Measurements from ENCODE around the gene ADGRL3.

The ADGRL3 gene

DNA sequence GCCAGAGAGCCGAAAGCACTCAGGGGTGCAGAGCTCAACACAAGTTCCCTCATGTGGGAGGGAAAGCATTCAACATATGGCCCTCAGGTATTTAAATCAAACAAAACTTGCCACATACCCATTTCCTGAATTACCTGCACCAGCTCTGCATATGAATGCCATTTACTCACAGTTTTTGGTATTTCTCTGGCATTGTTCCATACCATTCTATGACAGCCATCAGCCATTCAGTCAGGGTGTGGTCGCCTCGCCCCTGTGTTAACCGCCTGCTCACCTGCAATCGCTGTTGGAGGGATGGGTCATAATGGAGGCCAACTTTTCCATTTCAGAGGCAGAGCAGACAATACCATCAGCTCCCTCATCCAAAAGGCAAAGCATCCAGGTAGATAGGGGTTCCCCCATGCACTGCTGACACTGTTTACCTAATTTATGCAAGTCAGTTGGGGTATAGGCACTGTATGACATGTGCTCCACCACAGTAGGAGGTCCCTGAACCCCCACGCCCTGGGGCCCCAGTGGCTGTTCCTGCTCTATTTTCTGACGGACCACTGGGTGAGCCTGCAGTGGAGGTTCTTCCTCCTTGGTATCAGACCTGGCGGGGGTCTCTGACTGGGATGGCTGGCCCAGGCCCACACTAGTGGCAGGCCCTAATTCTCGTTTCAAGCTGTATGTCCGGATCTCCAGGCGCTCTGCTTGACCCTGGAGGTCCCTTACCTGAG lies 227.1 kb downstream of the ADGRL3 start:
- in situ Hi-C loops (cut with MboI; ENCODE audit: low pct_unique_long_range_greater_than_20kb, low sequenced_read_pairs, unreplicated experiment): no loop called here
- no peak for DNase-seq (ENCODE audit: low spot score)
- TF ChIP-seq, protein P1, sequence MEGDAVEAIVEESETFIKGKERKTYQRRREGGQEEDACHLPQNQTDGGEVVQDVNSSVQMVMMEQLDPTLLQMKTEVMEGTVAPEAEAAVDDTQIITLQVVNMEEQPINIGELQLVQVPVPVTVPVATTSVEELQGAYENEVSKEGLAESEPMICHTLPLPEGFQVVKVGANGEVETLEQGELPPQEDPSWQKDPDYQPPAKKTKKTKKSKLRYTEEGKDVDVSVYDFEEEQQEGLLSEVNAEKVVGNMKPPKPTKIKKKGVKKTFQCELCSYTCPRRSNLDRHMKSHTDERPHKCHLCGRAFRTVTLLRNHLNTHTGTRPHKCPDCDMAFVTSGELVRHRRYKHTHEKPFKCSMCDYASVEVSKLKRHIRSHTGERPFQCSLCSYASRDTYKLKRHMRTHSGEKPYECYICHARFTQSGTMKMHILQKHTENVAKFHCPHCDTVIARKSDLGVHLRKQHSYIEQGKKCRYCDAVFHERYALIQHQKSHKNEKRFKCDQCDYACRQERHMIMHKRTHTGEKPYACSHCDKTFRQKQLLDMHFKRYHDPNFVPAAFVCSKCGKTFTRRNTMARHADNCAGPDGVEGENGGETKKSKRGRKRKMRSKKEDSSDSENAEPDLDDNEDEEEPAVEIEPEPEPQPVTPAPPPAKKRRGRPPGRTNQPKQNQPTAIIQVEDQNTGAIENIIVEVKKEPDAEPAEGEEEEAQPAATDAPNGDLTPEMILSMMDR (IDR thresholded peaks at IDR 0.05; ENCODE audit: extremely low read depth, insufficient read depth, missing control alignments): no peak

DNA sequence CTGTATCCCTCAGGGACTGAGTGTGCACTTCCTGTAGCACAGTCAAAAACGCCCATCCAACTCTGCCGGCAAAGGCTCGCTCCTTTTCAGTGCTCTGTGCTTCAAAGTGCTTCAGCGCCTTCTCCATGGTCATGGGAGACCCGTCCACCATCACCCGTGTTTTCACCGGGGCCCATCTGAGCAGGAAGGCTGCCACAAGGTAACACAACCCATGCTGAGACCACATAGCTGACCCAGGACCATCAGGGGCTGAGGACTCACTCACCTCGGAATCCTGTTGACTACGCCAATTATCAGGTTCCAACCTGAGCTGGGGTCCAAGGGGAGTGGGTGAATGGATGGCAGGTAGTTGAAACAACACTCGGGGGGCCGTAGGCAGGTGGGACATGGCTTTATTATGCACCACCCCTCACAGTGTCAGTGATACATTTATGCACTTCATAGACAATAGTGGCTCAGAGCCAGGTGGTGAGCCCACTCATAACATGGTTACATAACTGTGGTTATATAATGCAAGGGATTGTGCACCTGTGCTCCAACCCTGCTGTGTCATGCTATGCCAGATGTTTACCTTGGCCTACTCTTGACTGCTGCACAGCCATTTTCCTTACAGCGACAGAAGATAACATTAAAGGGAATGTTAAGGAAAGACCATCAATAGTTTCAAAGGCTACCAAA lies 227.8 kb downstream of the ADGRL3 start:
- no peak for DNase-seq (ENCODE audit: low spot score)
- in situ Hi-C loops (cut with MboI; ENCODE audit: low pct_unique_long_range_greater_than_20kb, low sequenced_read_pairs, unreplicated experiment): no loop called here
- TF ChIP-seq, protein P1 (IDR thresholded peaks at IDR 0.05; ENCODE audit: extremely low read depth, insufficient read depth, missing control alignments): no peak

DNA sequence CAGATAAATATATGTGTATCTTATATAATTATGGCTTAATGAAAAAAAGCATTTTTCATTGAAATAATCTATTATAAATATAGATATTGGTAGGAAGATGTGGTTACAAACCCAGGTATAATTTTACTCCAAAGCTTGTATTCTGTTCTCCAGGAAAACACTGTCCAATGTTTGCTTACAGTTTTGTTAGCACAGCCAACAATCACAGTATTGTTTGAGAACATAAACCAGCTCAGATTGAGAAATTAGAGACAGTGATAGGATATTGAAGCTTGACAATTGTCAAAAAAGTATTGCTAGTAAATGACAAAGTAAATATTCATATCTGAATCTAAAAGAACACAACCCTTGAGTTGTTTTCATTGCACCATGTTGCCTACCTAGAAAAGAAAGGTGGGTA lies 228.8 kb downstream of the ADGRL3 start:
- in situ Hi-C loops (cut with MboI; ENCODE audit: low pct_unique_long_range_greater_than_20kb, low sequenced_read_pairs, unreplicated experiment): no loop called here
- no peak for DNase-seq (ENCODE audit: low spot score)
- TF ChIP-seq, protein P1 (IDR thresholded peaks at IDR 0.05; ENCODE audit: extremely low read depth, insufficient read depth, missing control alignments): no peak

DNA sequence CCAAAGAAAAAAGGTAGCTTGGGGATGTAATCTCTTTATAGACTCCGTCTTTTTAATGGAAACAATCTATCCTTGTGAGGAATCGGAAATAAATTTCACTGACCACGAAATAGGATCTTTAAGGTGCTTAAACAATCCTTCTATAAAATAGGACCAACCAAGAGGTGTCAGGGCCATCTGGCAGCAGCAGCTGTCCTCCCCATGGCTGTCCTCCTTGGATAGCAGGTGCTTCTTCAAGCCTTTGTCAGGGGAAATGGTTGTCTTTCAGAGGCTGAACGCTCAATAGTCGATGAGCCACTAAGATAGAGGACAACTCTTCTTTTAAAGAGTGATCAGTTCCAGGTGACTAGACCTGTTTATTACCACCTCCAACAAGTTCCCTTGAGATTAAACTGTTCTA lies 231.0 kb downstream of the ADGRL3 start:
- TF ChIP-seq, protein P1 (IDR thresholded peaks at IDR 0.05; ENCODE audit: extremely low read depth, insufficient read depth, missing control alignments): no peak
- in situ Hi-C loops (cut with MboI; ENCODE audit: low pct_unique_long_range_greater_than_20kb, low sequenced_read_pairs, unreplicated experiment): no loop called here
- no peak for DNase-seq (ENCODE audit: low spot score)

DNA sequence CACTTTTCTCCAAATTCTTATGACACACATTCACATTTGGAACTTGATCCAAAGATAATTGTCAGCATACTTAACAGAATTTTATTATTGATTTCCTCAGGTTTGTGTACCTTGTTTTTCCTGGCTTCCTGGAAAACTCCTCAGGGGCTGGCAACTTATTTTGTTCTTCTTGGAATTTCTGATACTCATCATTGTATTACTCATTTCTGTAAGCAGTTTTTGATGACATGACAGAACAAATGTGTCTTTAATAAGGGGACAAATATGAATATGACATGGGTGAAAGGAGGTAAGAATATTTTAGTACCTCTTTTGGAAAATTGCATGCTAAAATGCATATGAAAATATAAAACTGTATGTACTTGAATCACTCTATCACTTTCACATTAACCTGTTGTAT lies 237.8 kb downstream of the ADGRL3 start:
- TF ChIP-seq, protein P1 (IDR thresholded peaks at IDR 0.05; ENCODE audit: extremely low read depth, insufficient read depth, missing control alignments): no peak
- DNase-seq (ENCODE audit: low spot score): no peak
- in situ Hi-C loops (cut with MboI; ENCODE audit: low pct_unique_long_range_greater_than_20kb, low sequenced_read_pairs, unreplicated experiment): no loop called here

DNA sequence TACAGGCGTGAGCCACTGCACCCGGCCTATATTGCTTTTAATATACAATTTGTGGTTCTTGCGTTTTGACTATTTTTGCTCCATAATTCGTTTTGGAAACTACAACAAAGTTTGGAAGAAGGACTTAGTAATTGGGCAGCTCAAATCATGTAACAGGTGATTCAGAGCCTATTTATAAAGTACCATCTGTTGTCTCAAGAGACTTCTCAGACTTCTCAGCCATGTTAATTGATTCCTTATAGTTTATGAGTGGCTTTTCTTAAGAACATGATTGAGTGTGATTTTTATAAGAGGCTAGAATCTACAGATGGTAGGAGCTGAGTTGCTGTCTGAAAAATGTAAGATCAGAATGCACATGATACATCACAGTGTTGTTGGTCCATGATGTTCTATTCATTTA lies 240.2 kb downstream of the ADGRL3 start:
- no peak for DNase-seq (ENCODE audit: low spot score)
- in situ Hi-C loops (cut with MboI; ENCODE audit: low pct_unique_long_range_greater_than_20kb, low sequenced_read_pairs, unreplicated experiment): no loop called here
- TF ChIP-seq, protein P1 (IDR thresholded peaks at IDR 0.05; ENCODE audit: extremely low read depth, insufficient read depth, missing control alignments): no peak
